Vagina (tissue), 2 donors: ENCODE measurements around the gene TYMS. TPM values are rescaled to one million over a fixed set of nuclear protein-coding genes. Genes with fewer than 3 reads are reported as not detected.

Source experiments
- DNase-seq, 2 donors: peaks; one replicate each; pipeline ENCODE4 v3.0.0-alpha.2; 2017; ENCODE audit errors: extremely low spot score in 2 of 2
- H3K27ac ChIP-seq: fragments of 200-600 bp; sonication (generic); one replicate; pipeline ENCODE4 v1.5.1; 2019
- H3K27me3 ChIP-seq: fragments of 200-600 bp; sonication (generic); one replicate; pipeline ENCODE4 v1.5.1; 2019
- H3K36me3 ChIP-seq, 2 donors: fragments of 200-600 bp; sonication (generic); one replicate each; pipeline ENCODE4 v1.5.1; 2017 to 2019
- H3K4me1 ChIP-seq: fragments of 200-600 bp; sonication (generic); one replicate; pipeline ENCODE4 v1.5.1; 2019
- H3K4me3 ChIP-seq, 2 donors: fragments of 200-600 bp; sonication (generic); 1 replicate in 1 of 2; 2 replicates in 1 of 2; pipeline ENCODE4 v1.5.1; 2016 to 2019
- H3K9me3 ChIP-seq: fragments of 200-600 bp; sonication (generic); one replicate; pipeline ENCODE4 v1.5.1; 2019
- POLR2A ChIP-seq, 2 donors: fragments of 450-650 bp; IDR thresholded peaks; one replicate each; pipeline ENCODE4 v1.6.1; 2017; ENCODE audit warnings: antibody characterized with exemption in 2 of 2, mild to moderate bottlenecking in 2 of 2, moderate library complexity in 2 of 2
- POLR2AphosphoS5 ChIP-seq, 2 donors: sonication (generic); formaldehyde crosslinking; IDR thresholded peaks; one replicate each; pipeline ENCODE4 v1.9.0; 2017; ENCODE audit warnings: antibody characterized with exemption in 2 of 2, mild to moderate bottlenecking in 2 of 2, low read depth in 1 of 2; ENCODE audit not compliant: insufficient read depth in 1 of 2
- intact Hi-C: fragments of 100-400 bp; cut with DNase I; formaldehyde crosslinking; loops from one replicate; pipeline ENCODE4 v1.15.1; 2023
- total RNA-seq: library from RNA; depleted of rRNA; stranded (reverse); fragments of >200 nt; gene quantifications from one replicate; pipeline ENCODE4 v1.2.3, GENCODE V29; 2016
- TF ChIP-seq, protein P1 (sequence below), 3 experiments: fragments of 450-650 bp in 2 of 3; fragments of 200-600 bp in 1 of 3; sonication (generic) in 1 of 3; IDR thresholded peaks; one replicate each; pipeline ENCODE4 v1.5.1; 2017 to 2019; ENCODE audit warnings: antibody characterized with exemption in 3 of 3, mild to moderate bottlenecking in 2 of 3, moderate library complexity in 2 of 3

Gene TYMS
- total RNA-seq, 1 donor from 2014 or later = 11.3 TPM

DNA sequence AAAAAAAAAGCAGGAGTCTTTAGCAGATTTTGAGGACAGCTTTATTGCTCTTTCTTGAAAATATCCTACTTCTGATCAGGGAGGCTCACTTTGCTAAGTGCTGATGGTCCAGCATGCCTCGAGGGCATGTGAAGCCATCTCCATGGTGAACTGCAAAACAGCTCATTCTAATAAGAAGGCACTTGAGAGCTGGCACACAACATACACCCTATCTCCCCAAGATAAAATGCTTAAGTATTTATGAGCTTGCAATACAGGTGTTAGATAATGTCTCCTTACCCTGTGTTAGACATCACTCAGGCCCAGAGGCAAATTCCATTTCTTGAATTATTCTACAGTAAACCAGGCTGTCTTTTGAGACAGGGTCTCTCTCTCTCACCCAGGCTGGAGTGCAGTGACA, 52.3 kb downstream of the TYMS start:
- H3K4me3 ChIP-seq = no peak overlapping the region
- intact Hi-C loops = no loop called here
- no peaks in the 10 kb centered on the region for H3K9me3 ChIP-seq
- no peak for DNase-seq
- H3K4me1 ChIP-seq = peaks cover 23% of the 10 kb centered on the region
- no peaks in the 10 kb centered on the region for H3K27me3 ChIP-seq
- TF ChIP-seq POLR2AphosphoS5 (IDR thresholded peaks at IDR 0.05; ENCODE audit: insufficient read depth in 1 of 2, low read depth in 1 of 2) = no peak
- TF ChIP-seq POLR2A (IDR thresholded peaks at IDR 0.05) = no peak
- H3K27ac ChIP-seq = no peak overlapping the region
- peaks cover 0 to 9% of the 10 kb centered on the region in 2 donors for H3K36me3 ChIP-seq

DNA sequence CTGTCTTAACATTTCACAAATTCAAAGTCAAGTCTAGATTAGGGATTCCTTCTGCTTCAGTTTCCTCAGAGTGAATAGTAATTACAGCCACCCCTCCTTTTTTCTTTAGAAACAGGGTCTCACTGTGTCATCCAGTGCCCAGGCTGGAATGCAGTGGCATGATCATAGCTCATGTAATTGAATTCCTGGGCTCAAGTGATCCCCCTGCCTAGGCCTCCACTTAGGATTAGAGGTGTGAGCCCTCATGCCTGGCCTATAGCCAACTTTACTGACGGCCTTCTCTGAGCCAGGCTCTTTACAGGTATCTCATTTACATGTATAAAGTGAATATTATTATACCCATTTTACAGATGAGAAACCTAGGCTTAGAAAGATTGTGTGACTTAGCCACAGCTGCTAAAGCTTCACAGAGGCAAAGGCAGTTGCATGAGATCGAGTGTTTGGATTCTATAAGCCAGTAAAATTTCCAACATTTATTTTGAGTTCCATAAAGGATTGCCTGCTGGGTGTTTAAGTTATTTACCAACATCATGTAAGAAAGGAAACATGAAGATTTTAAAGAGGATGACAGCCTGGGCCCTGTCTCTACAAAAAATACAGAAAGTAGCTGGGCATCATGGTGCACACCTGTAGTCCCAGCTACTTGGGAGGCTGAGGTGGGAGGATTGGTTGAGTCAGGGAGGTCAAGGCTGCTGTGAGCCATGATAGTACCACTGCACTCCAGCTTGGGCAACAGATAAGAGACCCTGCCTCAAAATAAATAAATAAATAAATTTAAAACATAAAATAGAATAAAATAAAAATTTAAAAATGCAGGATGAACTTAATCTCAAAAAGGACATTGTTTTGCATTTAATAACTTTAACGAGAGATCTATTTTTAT, 53.2 kb downstream of the TYMS start:
- intact Hi-C loops = no loop called here
- H3K4me3 ChIP-seq = peak overlapping the region in 1 of 2 donors; percentile 53

DNA sequence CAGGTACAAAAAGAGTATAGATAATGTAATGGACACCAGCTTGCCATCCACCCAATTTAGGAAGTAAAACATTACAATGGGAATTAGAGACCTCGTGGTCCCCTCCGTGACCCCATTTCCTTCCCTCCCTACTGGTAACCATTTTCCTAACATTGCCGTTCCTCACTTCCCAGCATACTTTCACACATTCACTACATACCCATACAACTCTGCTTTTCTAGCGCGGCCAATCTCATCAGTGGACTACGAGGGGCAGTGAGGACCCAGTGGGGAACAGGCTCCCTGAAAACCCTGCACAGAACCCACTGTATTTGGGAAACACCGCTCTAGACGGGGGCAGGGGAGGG, 53.8 kb downstream of the TYMS start:
- Histone ChIP-seq H3K27me3 (no peaks in the 10 kb centered on the region), H3K9me3 (no peaks in the 10 kb centered on the region), H3K4me1 (peaks cover 23% of the 10 kb centered on the region), H3K27ac (peak overlapping the region; percentile 47), H3K4me3 (peak overlapping the region; percentile 53 to 56), H3K36me3 (peaks cover 0 to under 1% of the 10 kb centered on the region in 2 donors)
- TF ChIP-seq POLR2AphosphoS5 (IDR thresholded peaks at IDR 0.05; ENCODE audit: insufficient read depth in 1 of 2, low read depth in 1 of 2) = no peak
- TF ChIP-seq, protein P1, sequence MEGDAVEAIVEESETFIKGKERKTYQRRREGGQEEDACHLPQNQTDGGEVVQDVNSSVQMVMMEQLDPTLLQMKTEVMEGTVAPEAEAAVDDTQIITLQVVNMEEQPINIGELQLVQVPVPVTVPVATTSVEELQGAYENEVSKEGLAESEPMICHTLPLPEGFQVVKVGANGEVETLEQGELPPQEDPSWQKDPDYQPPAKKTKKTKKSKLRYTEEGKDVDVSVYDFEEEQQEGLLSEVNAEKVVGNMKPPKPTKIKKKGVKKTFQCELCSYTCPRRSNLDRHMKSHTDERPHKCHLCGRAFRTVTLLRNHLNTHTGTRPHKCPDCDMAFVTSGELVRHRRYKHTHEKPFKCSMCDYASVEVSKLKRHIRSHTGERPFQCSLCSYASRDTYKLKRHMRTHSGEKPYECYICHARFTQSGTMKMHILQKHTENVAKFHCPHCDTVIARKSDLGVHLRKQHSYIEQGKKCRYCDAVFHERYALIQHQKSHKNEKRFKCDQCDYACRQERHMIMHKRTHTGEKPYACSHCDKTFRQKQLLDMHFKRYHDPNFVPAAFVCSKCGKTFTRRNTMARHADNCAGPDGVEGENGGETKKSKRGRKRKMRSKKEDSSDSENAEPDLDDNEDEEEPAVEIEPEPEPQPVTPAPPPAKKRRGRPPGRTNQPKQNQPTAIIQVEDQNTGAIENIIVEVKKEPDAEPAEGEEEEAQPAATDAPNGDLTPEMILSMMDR (IDR thresholded peaks at IDR 0.05) = no peak
- TF ChIP-seq POLR2A (IDR thresholded peaks at IDR 0.05) = no peak
- DNase-seq = no peak
- intact Hi-C loops = no loop called here

More for the DNA sequence above, 53.2 kb downstream of the TYMS start:
- no peak for TF ChIP-seq POLR2A (IDR thresholded peaks at IDR 0.05)
- TF ChIP-seq, protein P1 (IDR thresholded peaks at IDR 0.05) = no peak
- no peak for TF ChIP-seq POLR2AphosphoS5 (IDR thresholded peaks at IDR 0.05; ENCODE audit: insufficient read depth in 1 of 2, low read depth in 1 of 2)
- Histone ChIP-seq H3K27ac (peak overlapping the region; percentile 47), H3K9me3 (no peaks in the 10 kb centered on the region), H3K27me3 (no peaks in the 10 kb centered on the region), H3K36me3 (peaks cover 0 to 7% of the 10 kb centered on the region in 2 donors), H3K4me1 (peaks cover 23% of the 10 kb centered on the region)
- DNase-seq = no peak

DNA sequence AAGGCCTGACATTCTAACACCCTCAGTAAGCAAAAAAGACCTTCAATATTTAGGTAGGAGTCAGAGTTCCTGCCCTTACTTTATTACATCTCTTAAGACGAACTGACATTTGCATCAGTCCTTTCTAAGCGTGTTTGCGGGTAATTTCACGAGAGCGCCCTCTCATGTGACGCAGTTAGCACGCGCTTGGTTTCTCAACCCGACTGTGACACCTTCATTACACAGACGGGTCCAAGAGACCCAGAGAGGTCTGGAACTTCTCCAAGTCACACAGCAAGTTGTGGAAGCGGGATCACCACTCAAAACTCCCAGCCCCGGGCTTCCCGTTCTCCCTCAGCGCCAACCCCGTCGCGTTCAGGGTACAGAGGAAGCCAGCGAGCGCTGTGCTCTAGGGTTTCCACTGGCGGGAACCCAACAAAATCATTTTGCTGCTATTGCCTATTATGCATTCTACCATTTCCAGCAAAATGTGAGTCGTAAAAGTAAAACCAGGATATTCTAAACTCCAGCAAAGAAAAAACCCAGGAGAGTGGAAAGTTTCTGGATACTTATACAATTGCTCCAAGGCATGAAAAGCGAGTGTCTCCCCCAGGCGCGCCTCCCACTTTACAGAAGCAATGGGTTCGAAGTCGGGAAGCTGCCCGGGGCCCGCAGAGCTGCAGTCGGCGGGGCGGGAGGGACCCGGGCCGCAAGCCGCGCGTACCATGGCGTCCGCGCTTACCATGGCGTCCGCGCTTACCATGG, 54.4 kb downstream of the TYMS start:
- no peak for TF ChIP-seq POLR2A (IDR thresholded peaks at IDR 0.05)
- TF ChIP-seq, protein P1 (IDR thresholded peaks at IDR 0.05) = no peak
- TF ChIP-seq POLR2AphosphoS5 (IDR thresholded peaks at IDR 0.05; ENCODE audit: insufficient read depth in 1 of 2, low read depth in 1 of 2) = peak; percentile 76 to 84
- H3K36me3 ChIP-seq = no peaks in the 10 kb centered on the region
- peak overlapping the region; percentile 53 to 56 for H3K4me3 ChIP-seq
- H3K4me1 ChIP-seq = peaks cover 23% of the 10 kb centered on the region
- H3K27me3 ChIP-seq = no peaks in the 10 kb centered on the region
- DNase-seq = no peak
- intact Hi-C loops = no loop called here
- no peaks in the 10 kb centered on the region for H3K9me3 ChIP-seq
- H3K27ac ChIP-seq = peak overlapping the region; percentile 47

DNA sequence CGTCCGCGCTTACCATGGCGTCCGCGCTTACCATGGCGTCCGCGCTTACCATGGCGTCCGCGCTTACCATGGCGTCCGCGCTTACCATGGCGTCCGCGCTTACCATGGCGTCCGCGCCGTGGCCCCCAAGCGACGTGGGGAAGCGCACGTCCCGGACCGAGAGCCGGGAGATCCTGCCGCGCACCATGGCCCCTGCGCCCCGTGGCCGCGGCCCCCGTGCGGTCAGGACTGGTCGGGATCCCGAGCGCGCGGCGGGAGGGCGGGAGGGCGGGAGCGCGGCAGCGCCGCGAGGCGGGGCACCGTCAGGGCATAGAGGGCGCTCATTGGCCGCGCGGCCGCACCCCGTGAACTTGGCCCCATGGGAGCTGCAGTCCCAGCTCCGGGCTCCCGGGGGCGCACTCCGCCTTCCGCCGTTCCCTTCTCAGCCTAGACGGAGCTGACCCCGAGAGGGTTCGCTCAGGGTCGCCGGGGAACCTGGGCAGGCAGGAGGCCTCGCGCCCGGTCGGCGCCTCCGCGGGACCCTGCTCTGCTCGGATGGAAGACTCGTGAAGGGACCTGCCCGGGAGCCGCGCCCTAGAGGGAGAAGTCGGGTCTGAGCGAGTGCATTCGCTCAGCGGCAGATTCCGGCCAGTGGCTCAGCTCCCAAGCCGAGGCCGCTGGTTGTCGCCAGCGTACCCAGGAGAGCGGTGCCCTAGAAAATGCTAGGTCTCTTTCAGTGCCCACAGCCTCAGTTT, 55.1 kb downstream of the TYMS start, which contains the start of gene ENOSF1:
ENOSF1 (minus strand) TSS at position 230 of the 734 bp plus-strand sequence; CDS start at position 187, 43 bp downstream.
- Histone ChIP-seq H3K4me1 (peaks cover 23% of the 10 kb centered on the region), H3K4me3 (peak within 1 kb of the TSS; percentile 53 to 56), H3K9me3 (no peaks in the 10 kb centered on the region), H3K27me3 (no peaks in the 10 kb centered on the region), H3K36me3 (no peaks in the 10 kb centered on the region), H3K27ac (peak within 1 kb of the TSS; percentile 47)
- TF ChIP-seq POLR2AphosphoS5 (IDR thresholded peaks at IDR 0.05; ENCODE audit: insufficient read depth in 1 of 2, low read depth in 1 of 2) (no peak), POLR2A (IDR thresholded peaks at IDR 0.05) (peak in 1 of 2 donors; percentile 19)
- TF ChIP-seq, protein P1 (IDR thresholded peaks at IDR 0.05) = peak; percentile 33 to 70 (median 67)
- intact Hi-C loops = no loop called here
- DNase-seq = no peak
